H7 (cell line): ENCODE results near the gene OOSP2. TPM values are rescaled to one million over a fixed set of nuclear protein-coding genes. Genes with fewer than 3 reads are reported as not detected.

Source experiments
- total RNA-seq: library from RNA; depleted of rRNA; stranded (reverse); fragments of >200 nt; shearing (Covaris generic); gene quantifications from 2 replicates; pipeline ENCODE4 v1.2.3, GENCODE V29; 2014; rRNA removed

OOSP2 gene
- total RNA-seq, 1 experiment from 2014 or later = not detected

Other genes starting within 250 kb of the OOSP2 start
- gene MRPL16, start 229.6 kb upstream of the OOSP2 start, total RNA-seq = 90.7 and 113 TPM in 2 replicates
- not detected in 2 replicates for gene CBLIF, start 194.9 kb upstream of the OOSP2 start, total RNA-seq
- not detected in 2 replicates for gene TCN1, start 173.9 kb upstream of the OOSP2 start, total RNA-seq
- not detected in 2 replicates for gene OOSP3, start 161.6 kb upstream of the OOSP2 start, total RNA-seq
- gene OOSP1, start 102.0 kb upstream of the OOSP2 start, total RNA-seq = 0.22 TPM in 1 of 2 replicates, not detected in the other
- gene OOSP4A, start 76.4 kb upstream of the OOSP2 start, total RNA-seq = not detected in 2 replicates
- not detected in 2 replicates for gene OOSP4B, start 23.2 kb upstream of the OOSP2 start, total RNA-seq
- not detected in 2 replicates for gene MS4A3, start 16.3 kb downstream of the OOSP2 start, total RNA-seq
- not detected in 2 replicates for gene MS4A2, start 48.3 kb downstream of the OOSP2 start, total RNA-seq
- gene MS4A6A, start 142.7 kb downstream of the OOSP2 start, total RNA-seq = not detected in 2 replicates
- not detected in 2 replicates for gene MS4A4E, start 202.7 kb downstream of the OOSP2 start, total RNA-seq
- gene MS4A4A, start 240.3 kb downstream of the OOSP2 start, total RNA-seq = not detected in 2 replicates